GM12878 (cell line): ENCODE measurements around the gene KIF3A. TPM values are rescaled to one million over a fixed set of nuclear protein-coding genes. Genes with fewer than 3 reads are reported as not detected.

Experiments used
- EZH2 ChIP-seq: IDR thresholded peaks from 2 replicates; pipeline ENCODE4 v1.6.1; 2012; ENCODE audit warnings: low read depth, mild to moderate bottlenecking, control low read depth, inconsistent platforms, low read length, borderline replicate concordance; ENCODE audit not compliant: control insufficient read depth
- IRF5 ChIP-seq: fragments of 450-650 bp; IDR thresholded peaks from 2 replicates; pipeline ENCODE4 v1.6.1; 2017; ENCODE audit warnings: borderline replicate concordance
- MTA2 ChIP-seq: fragments of 450-650 bp; IDR thresholded peaks from 2 replicates; pipeline ENCODE4 v1.6.1; 2016; ENCODE audit warnings: low read depth, mild to moderate bottlenecking, moderate library complexity
- POLR2A ChIP-seq: IDR thresholded peaks from 2 replicates; pipeline ENCODE4 v1.6.1; 2011; ENCODE audit warnings: low read depth, mild to moderate bottlenecking, low read length
- RELB ChIP-seq: fragments of 450-650 bp; IDR thresholded peaks from 2 replicates; pipeline ENCODE4 v1.6.1; 2017; ENCODE audit warnings: low read depth, mild to moderate bottlenecking, moderate library complexity
- REST ChIP-seq: IDR thresholded peaks from 2 replicates; pipeline ENCODE4 v1.6.1; 2012; ENCODE audit warnings: mild to moderate bottlenecking, low read depth, low read length
- SRF ChIP-seq, 2 experiments: IDR thresholded peaks; 2 replicates each; pipeline ENCODE4 v1.6.1; 2011; ENCODE audit warnings: low read depth in 2 of 2, low read length in 2 of 2, mild to moderate bottlenecking in 1 of 2, moderate library complexity in 1 of 2
- ZBTB33 ChIP-seq: fragments of 450-650 bp; IDR thresholded peaks from 2 replicates; pipeline ENCODE4 v1.6.1; 2017; ENCODE audit warnings: mild to moderate bottlenecking
- ZNF274 ChIP-seq: IDR thresholded peaks from one replicate; pipeline ENCODE4 v1.8.0; 2011; ENCODE audit not compliant: insufficient read length, insufficient read depth
- polyA plus RNA-seq, 11 experiments: library from polyadenylated mRNA; depleted of rRNA in 4 of 11; unstranded in 6 of 11; stranded (reverse) in 5 of 11; fragments of >200 nt; fragmentation: Nextera tagmentation in 4 of 11; fragmentation: Illumina TruSeq in 1 of 11; extraction: Ambion mirVana in 4 of 11; extraction: Trizol in 1 of 11; gene quantifications; 1 replicate in 1 of 11; 2 replicates in 10 of 11; pipeline versions ENCODE4 v1.2.1 to v1.2.3, GENCODE V29; 2011 to 2016; ENCODE audit warnings: inconsistent platforms in 2 of 11, missing spikeins in 2 of 11, low read depth in 1 of 11
- total RNA-seq, 4 experiments: library from RNA; depleted of rRNA in 3 of 4; stranded (reverse); fragments of >200 nt in 3 of 4; fragmentation: Illumina TruSeq in 1 of 4; extraction: Trizol in 1 of 4; gene quantifications; 2 replicates each; pipeline versions ENCODE4 v1.2.1 to v1.2.3, GENCODE V29; 2013 to 2021

KIF3A gene
- total and polyA plus RNA-seq, 10 of the 15 experiments (the other 5 are each of a cell fraction or from before 2014, with no cell fraction given) = 2.7 to 36.5 (median 10.0) TPM

GRCh38 chr5:132662925-132663770 lies 74.2 kb downstream of the KIF3A start (continued):
- TF ChIP-seq IRF5 (no peak), REST (no peak), SRF (IDR thresholded peaks at IDR 0.05; ENCODE audit: low read depth in 2 of 2, low read length in 2 of 2) (no peak), EZH2 (no peak), POLR2A (peak; percentile 65; the same call in 1 of the 2 replicates), MTA2 (peak; percentile 89), RELB (peak; percentile 96), ZBTB33 (no peak), ZNF274 (no peak)
